Measurements from ENCODE around the gene BICDL1. TPM values are rescaled to one million over a fixed set of nuclear protein-coding genes. Genes with fewer than 3 reads are reported as not detected.

BICDL1 gene
- polyA plus RNA-seq, 1 of the 3 experiments (the other 2 are of a cell fraction), result 0.35 TPM

GRCh38 chr12:120134307-120134980 is 145.4 kb downstream of the BICDL1 start:
- H3K79me2 ChIP-seq (ENCODE audit: insufficient read depth), result no peaks in the 10 kb centered on the region
- peaks cover 55 to 86% of the 10 kb centered on the region in 2 experiments for H3K36me3 ChIP-seq (replicated peaks in 1 of 2; ENCODE audit: control insufficient read depth in 1 of 2, insufficient read depth in 2 of 2, low read length in 1 of 2)
- H3K9ac ChIP-seq, result no peak overlapping the region
- no peak for TF ChIP-seq NRF1 (IDR thresholded peaks at IDR 0.05; ENCODE audit: low read depth, low read length)
- no peak for TF ChIP-seq EZH2phosphoT487 (IDR thresholded peaks at IDR 0.05; ENCODE audit: borderline replicate concordance, low read depth)
- TF ChIP-seq REST (IDR thresholded peaks at IDR 0.05; ENCODE audit: low read depth, low read length), result no peak
- TF ChIP-seq MXI1 (IDR thresholded peaks at IDR 0.05; ENCODE audit: low read depth, low read length), result no peak
- no peak for TF ChIP-seq RAD21 (IDR thresholded peaks at IDR 0.05; ENCODE audit: low read length)
- no peak for TF ChIP-seq MAX (IDR thresholded peaks at IDR 0.05; ENCODE audit: low read depth)
- H3K4me2 ChIP-seq, result no peak overlapping the region
- H3K9me3 ChIP-seq, result no peaks in the 10 kb centered on the region
- no peak overlapping the region for H3K27ac ChIP-seq (ENCODE audit: low read depth in 2 of 2, low read length in 1 of 2)
- H3K4me3 ChIP-seq (ENCODE audit: low read depth in 2 of 2, low read length in 1 of 2), result no peak overlapping the region
- H3F3A ChIP-seq (replicated peaks; ENCODE audit: insufficient read depth), result no peaks in the 10 kb centered on the region
- WGBS (ENCODE audit: low lambda C conversion rate), result 91% methylated on average over 13 of the region's 20 CpGs
- H4K20me1 ChIP-seq (ENCODE audit: insufficient read depth), result no peaks in the 10 kb centered on the region
- no peak for DNase-seq
- H3K4me1 ChIP-seq (ENCODE audit: control insufficient read depth in 1 of 2, insufficient read depth in 2 of 2, low read depth in 1 of 2, low read length in 1 of 2), result no peaks in the 10 kb centered on the region
- H2AFZ ChIP-seq (ENCODE audit: low read depth), result no peak overlapping the region
- H3K27me3 ChIP-seq (ENCODE audit: insufficient read depth), result no peaks in the 10 kb centered on the region
- no peaks in the 10 kb centered on the region for H3K9me2 ChIP-seq
- ChIA-PET POLR2A (interaction anchor here (0.8 kb wide), 2 partner anchors 17 to 67 kb away, joined by 3 read pairs; partner anchors contain the start of gene RPLP0), CTCF (no interaction called here)

- Histone ChIP-seq H4K20me1 (ENCODE audit: insufficient read depth) (no peaks in the 10 kb centered on the region), H3K4me2 (no peak overlapping the region), H3K9ac (no peak overlapping the region), H3K36me3 (replicated peaks in 1 of 2; ENCODE audit: control insufficient read depth in 1 of 2, insufficient read depth in 2 of 2, low read length in 1 of 2) (peaks cover 60 to 87% of the 10 kb centered on the region in 2 experiments), H3K9me3 (no peaks in the 10 kb centered on the region), H3K9me2 (no peaks in the 10 kb centered on the region), H2AFZ (ENCODE audit: low read depth) (no peak overlapping the region), H3F3A (replicated peaks; ENCODE audit: insufficient read depth) (no peaks in the 10 kb centered on the region), H3K4me1 (ENCODE audit: control insufficient read depth in 1 of 2, insufficient read depth in 2 of 2, low read depth in 1 of 2, low read length in 1 of 2) (no peaks in the 10 kb centered on the region), H3K4me3 (ENCODE audit: low read depth in 2 of 2, low read length in 1 of 2) (no peak overlapping the region), H3K27ac (ENCODE audit: low read depth in 2 of 2, low read length in 1 of 2) (no peak overlapping the region), H3K27me3 (ENCODE audit: insufficient read depth) (no peaks in the 10 kb centered on the region), H3K79me2 (ENCODE audit: insufficient read depth) (no peaks in the 10 kb centered on the region)
- ChIA-PET POLR2A (no interaction called here), CTCF (interaction anchor here (0.9 to 1.1 kb wide), 2 partner anchors 25 to 129 kb away, joined by 3 read pairs; partner anchors contain the start of gene PXN)
- WGBS (ENCODE audit: low lambda C conversion rate), result 82% methylated on average over 5 of the region's 11 CpGs
- no peak for DNase-seq
- TF ChIP-seq CHD2 (IDR thresholded peaks at IDR 0.05; ENCODE audit: low read length, partially characterized antibody) (no peak), CTCF (IDR thresholded peaks at IDR 0.05) (no peak), FOXM1 (IDR thresholded peaks at IDR 0.05; ENCODE audit: low read depth) (no peak), MEF2A (IDR thresholded peaks at IDR 0.05; ENCODE audit: borderline replicate concordance, low read depth) (no peak), ZBTB33 (IDR thresholded peaks at IDR 0.05; ENCODE audit: borderline replicate concordance, low read depth) (no peak), GATA2 (CRISPR knock-in tag; IDR thresholded peaks at IDR 0.05) (no peak), NRF1 (IDR thresholded peaks at IDR 0.05; ENCODE audit: low read depth, low read length) (no peak), USF1 (IDR thresholded peaks at IDR 0.05; ENCODE audit: borderline replicate concordance, low read depth) (no peak), RFX5 (IDR thresholded peaks at IDR 0.05; ENCODE audit: low read length) (no peak), TAF1 (IDR thresholded peaks at IDR 0.05; ENCODE audit: borderline replicate concordance, low read depth, low read length) (no peak), GABPA (IDR thresholded peaks at IDR 0.05; ENCODE audit: low read depth) (no peak)
These were observed 147.2 kb downstream of the BICDL1 start for GRCh38 chr12:120136093-120136770.
